SK-N-SH treated with all-trans-retinoic acid at 6 μM for 48 hours (cell line): ENCODE data around the gene ATP6V0B.
A peak's percentile ranks its signal among the peaks of the same experiment; 100 is the strongest.

Experiments
- ATAC-seq: fragments of 200-7000 bp; cut with Tn5 transposase; 3 replicates; pipeline ENCODE4 v1.9.1; 2020; ENCODE audit warnings: mild to moderate bottlenecking, moderate library complexity
- ARNTL ChIP-seq: fragments of 450-650 bp; formaldehyde crosslinking; IDR thresholded peaks from 2 replicates; pipeline ENCODE4 v1.5.0; 2020; ENCODE audit warnings: low read depth, mild to moderate bottlenecking, moderate library complexity, borderline replicate concordance
- BACH2 ChIP-seq: fragments of 250-450 bp; sonication (Bioruptor Pico); IDR thresholded peaks from 2 replicates; pipeline ENCODE4 v1.9.0; 2021; ENCODE audit warnings: mild to moderate bottlenecking, borderline replicate concordance
- CSDC2 ChIP-seq: fragments of 250-450 bp; sonication (Bioruptor Pico); IDR thresholded peaks from 2 replicates; pipeline ENCODE4 v1.5.0; 2020; ENCODE audit warnings: mild to moderate bottlenecking, moderate library complexity
- GLIS3 ChIP-seq: fragments of 250-450 bp; sonication (Bioruptor Pico); IDR thresholded peaks from 2 replicates; pipeline ENCODE4 v1.5.0; 2020; ENCODE audit warnings: mild to moderate bottlenecking, moderate library complexity
- ISL1 ChIP-seq: fragments of 250-450 bp; sonication (Bioruptor Pico); IDR thresholded peaks from 2 replicates; pipeline ENCODE4 v2.1.2; 2022; ENCODE audit warnings: mild to moderate bottlenecking, moderate library complexity
- PPARA ChIP-seq: fragments of 250-450 bp; sonication (Bioruptor Pico); IDR thresholded peaks from 2 replicates; pipeline ENCODE4 v1.5.0; 2020; ENCODE audit warnings: mild to moderate bottlenecking, borderline replicate concordance
- RARB ChIP-seq: fragments of 250-450 bp; sonication (Bioruptor Pico); IDR thresholded peaks from 2 replicates; pipeline ENCODE4 v1.8.0; 2021; ENCODE audit warnings: mild to moderate bottlenecking, moderate library complexity
- SNAI2 ChIP-seq: fragments of 250-450 bp; sonication (Bioruptor Pico); IDR thresholded peaks from 2 replicates; pipeline ENCODE4 v1.5.0; 2020; ENCODE audit warnings: mild to moderate bottlenecking, moderate library complexity
- TCF4 ChIP-seq: fragments of 250-450 bp; sonication (Bioruptor Pico); IDR thresholded peaks from 2 replicates; pipeline ENCODE4 v1.8.0; 2021; ENCODE audit warnings: mild to moderate bottlenecking, moderate library complexity, borderline replicate concordance
- TOX ChIP-seq: fragments of 250-450 bp; sonication (Bioruptor Pico); IDR thresholded peaks from 2 replicates; pipeline ENCODE4 v1.8.0; 2021; ENCODE audit warnings: mild to moderate bottlenecking, moderate library complexity, borderline replicate concordance
- ZC3H10 ChIP-seq: fragments of 250-450 bp; sonication (Bioruptor Pico); IDR thresholded peaks from 2 replicates; pipeline ENCODE4 v1.5.1; 2021; ENCODE audit warnings: mild to moderate bottlenecking, moderate library complexity
- ZFP3 ChIP-seq: fragments of 250-450 bp; sonication (Bioruptor Pico); IDR thresholded peaks from 2 replicates; pipeline ENCODE4 v1.5.0; 2020; ENCODE audit warnings: mild to moderate bottlenecking, moderate library complexity
- ZNF565 ChIP-seq: fragments of 450-650 bp; formaldehyde crosslinking; conservative IDR thresholded peaks from 2 replicates; pipeline ENCODE4 v1.5.0; 2020; ENCODE audit warnings: low read depth, mild to moderate bottlenecking, moderate library complexity
- TF ChIP-seq, protein P1 (sequence below): fragments of 250-450 bp; sonication (Bioruptor Pico); IDR thresholded peaks from 2 replicates; pipeline ENCODE4 v1.5.1; 2021; ENCODE audit warnings: mild to moderate bottlenecking, moderate library complexity
- TF ChIP-seq, protein P2 (sequence below): fragments of 250-450 bp; sonication (Bioruptor Pico); IDR thresholded peaks from 2 replicates; pipeline ENCODE4 v1.8.0; 2021; ENCODE audit warnings: low read depth, mild to moderate bottlenecking, moderate library complexity, borderline replicate concordance
- TF ChIP-seq, protein P3 (sequence below): fragments of 250-450 bp; sonication (Bioruptor Pico); IDR thresholded peaks from 2 replicates; pipeline ENCODE4 v1.5.0; 2020; ENCODE audit warnings: mild to moderate bottlenecking, moderate library complexity
- TF ChIP-seq, protein P4 (sequence below): fragments of 250-450 bp; sonication (Bioruptor Pico); IDR thresholded peaks from 2 replicates; pipeline ENCODE4 v1.5.1; 2020; ENCODE audit warnings: low read depth, mild to moderate bottlenecking, moderate library complexity
- TF ChIP-seq, protein P5 (sequence below): fragments of 250-450 bp; sonication (Bioruptor Pico); IDR thresholded peaks from 2 replicates; pipeline ENCODE4 v1.8.0; 2020; ENCODE audit warnings: mild to moderate bottlenecking, moderate library complexity, borderline replicate concordance

The ATP6V0B gene

DNA sequence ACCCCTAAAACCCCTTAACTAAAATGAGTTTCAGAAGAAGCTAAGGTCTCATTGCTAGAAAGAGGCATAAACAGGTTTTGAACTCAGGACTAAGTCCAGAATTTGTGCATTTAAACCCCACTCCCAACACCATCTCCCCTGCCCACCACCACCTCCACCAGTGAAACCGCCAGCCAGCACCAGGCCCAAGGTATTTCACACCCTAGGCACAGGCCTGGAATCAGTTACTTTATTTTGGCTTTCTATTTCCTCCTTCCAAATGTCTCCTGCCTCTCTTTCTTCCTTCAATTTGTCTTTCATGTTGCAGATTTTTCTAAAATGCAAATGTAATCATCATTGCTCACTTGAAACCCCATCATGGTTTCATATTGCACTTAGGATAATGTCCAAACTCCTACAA, 29.9 kb upstream of the ATP6V0B start:
- no peak for ATAC-seq
- TF ChIP-seq ARNTL: no peak
- no peak for TF ChIP-seq GLIS3 (CRISPR knock-in tag)
- TF ChIP-seq SNAI2 (CRISPR knock-in tag): no peak
- TF ChIP-seq, protein P1, sequence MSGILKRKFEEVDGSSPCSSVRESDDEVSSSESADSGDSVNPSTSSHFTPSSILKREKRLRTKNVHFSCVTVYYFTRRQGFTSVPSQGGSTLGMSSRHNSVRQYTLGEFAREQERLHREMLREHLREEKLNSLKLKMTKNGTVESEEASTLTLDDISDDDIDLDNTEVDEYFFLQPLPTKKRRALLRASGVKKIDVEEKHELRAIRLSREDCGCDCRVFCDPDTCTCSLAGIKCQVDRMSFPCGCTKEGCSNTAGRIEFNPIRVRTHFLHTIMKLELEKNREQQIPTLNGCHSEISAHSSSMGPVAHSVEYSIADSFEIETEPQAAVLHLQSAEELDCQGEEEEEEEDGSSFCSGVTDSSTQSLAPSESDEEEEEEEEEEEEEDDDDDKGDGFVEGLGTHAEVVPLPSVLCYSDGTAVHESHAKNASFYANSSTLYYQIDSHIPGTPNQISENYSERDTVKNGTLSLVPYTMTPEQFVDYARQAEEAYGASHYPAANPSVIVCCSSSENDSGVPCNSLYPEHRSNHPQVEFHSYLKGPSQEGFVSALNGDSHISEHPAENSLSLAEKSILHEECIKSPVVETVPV (CRISPR knock-in tag): no peak
- TF ChIP-seq, protein P2, sequence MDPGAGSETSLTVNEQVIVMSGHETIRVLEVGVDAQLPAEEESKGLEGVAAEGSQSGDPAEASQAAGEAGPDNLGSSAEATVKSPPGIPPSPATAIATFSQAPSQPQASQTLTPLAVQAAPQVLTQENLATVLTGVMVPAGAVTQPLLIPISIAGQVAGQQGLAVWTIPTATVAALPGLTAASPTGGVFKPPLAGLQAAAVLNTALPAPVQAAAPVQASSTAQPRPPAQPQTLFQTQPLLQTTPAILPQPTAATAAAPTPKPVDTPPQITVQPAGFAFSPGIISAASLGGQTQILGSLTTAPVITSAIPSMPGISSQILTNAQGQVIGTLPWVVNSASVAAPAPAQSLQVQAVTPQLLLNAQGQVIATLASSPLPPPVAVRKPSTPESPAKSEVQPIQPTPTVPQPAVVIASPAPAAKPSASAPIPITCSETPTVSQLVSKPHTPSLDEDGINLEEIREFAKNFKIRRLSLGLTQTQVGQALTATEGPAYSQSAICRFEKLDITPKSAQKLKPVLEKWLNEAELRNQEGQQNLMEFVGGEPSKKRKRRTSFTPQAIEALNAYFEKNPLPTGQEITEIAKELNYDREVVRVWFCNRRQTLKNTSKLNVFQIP (CRISPR knock-in tag): no peak
- TF ChIP-seq ZC3H10: no peak
- TF ChIP-seq, protein P3, sequence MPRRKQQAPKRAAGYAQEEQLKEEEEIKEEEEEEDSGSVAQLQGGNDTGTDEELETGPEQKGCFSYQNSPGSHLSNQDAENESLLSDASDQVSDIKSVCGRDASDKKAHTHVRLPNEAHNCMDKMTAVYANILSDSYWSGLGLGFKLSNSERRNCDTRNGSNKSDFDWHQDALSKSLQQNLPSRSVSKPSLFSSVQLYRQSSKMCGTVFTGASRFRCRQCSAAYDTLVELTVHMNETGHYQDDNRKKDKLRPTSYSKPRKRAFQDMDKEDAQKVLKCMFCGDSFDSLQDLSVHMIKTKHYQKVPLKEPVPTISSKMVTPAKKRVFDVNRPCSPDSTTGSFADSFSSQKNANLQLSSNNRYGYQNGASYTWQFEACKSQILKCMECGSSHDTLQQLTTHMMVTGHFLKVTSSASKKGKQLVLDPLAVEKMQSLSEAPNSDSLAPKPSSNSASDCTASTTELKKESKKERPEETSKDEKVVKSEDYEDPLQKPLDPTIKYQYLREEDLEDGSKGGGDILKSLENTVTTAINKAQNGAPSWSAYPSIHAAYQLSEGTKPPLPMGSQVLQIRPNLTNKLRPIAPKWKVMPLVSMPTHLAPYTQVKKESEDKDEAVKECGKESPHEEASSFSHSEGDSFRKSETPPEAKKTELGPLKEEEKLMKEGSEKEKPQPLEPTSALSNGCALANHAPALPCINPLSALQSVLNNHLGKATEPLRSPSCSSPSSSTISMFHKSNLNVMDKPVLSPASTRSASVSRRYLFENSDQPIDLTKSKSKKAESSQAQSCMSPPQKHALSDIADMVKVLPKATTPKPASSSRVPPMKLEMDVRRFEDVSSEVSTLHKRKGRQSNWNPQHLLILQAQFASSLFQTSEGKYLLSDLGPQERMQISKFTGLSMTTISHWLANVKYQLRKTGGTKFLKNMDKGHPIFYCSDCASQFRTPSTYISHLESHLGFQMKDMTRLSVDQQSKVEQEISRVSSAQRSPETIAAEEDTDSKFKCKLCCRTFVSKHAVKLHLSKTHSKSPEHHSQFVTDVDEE: no peak
- no peak for TF ChIP-seq TOX
- no peak for TF ChIP-seq TCF4 (CRISPR knock-in tag)
- no peak for TF ChIP-seq CSDC2

DNA sequence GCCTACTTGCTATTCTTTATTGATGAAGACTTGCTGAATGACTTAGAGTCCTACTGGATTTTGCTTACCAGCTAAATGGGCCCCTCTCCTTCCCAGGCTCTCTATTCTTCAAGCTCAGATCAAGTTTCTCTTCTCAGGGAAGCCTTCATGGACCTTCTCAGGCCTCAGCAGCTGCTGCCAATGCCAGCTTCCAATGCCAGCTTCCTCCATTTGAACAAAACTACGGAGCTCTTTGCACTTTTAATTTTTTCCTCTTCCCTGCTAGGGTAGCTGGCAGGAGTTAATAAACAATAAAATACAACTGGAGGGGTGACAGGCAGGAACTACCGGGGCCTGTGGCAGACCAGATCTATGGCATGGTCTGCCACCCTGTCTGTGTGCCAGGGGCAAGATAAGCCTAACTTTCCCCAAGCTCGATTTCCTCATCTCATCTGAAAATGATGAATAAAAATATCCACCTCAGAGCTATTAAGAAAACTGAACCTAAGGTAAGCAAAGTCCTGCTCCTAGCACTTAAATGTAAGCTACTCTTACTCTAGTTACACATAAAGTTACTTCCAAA, 29.0 kb upstream of the ATP6V0B start:
- no peak; the same call in 2 of the 3 replicates for ATAC-seq
- TF ChIP-seq TCF4 (CRISPR knock-in tag) (no peak), CSDC2 (no peak), RARB (CRISPR knock-in tag) (no peak), ZNF565 (CRISPR knock-in tag) (no peak), BACH2 (CRISPR knock-in tag) (no peak), TOX (no peak), ARNTL (no peak), ZC3H10 (no peak), ISL1 (no peak), PPARA (CRISPR knock-in tag) (no peak)
- TF ChIP-seq, protein P2 (CRISPR knock-in tag): no peak
- TF ChIP-seq, protein P4, sequence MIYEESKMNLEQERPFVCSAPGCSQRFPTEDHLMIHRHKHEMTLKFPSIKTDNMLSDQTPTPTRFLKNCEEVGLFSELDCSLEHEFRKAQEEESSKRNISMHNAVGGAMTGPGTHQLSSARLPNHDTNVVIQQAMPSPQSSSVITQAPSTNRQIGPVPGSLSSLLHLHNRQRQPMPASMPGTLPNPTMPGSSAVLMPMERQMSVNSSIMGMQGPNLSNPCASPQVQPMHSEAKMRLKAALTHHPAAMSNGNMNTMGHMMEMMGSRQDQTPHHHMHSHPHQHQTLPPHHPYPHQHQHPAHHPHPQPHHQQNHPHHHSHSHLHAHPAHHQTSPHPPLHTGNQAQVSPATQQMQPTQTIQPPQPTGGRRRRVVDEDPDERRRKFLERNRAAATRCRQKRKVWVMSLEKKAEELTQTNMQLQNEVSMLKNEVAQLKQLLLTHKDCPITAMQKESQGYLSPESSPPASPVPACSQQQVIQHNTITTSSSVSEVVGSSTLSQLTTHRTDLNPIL (CRISPR knock-in tag): no peak
- TF ChIP-seq, protein P5, sequence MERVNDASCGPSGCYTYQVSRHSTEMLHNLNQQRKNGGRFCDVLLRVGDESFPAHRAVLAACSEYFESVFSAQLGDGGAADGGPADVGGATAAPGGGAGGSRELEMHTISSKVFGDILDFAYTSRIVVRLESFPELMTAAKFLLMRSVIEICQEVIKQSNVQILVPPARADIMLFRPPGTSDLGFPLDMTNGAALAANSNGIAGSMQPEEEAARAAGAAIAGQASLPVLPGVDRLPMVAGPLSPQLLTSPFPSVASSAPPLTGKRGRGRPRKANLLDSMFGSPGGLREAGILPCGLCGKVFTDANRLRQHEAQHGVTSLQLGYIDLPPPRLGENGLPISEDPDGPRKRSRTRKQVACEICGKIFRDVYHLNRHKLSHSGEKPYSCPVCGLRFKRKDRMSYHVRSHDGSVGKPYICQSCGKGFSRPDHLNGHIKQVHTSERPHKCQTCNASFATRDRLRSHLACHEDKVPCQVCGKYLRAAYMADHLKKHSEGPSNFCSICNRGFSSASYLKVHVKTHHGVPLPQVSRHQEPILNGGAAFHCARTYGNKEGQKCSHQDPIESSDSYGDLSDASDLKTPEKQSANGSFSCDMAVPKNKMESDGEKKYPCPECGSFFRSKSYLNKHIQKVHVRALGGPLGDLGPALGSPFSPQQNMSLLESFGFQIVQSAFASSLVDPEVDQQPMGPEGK (CRISPR knock-in tag): no peak
- TF ChIP-seq, all 23 proteins: peak for 0

DNA sequence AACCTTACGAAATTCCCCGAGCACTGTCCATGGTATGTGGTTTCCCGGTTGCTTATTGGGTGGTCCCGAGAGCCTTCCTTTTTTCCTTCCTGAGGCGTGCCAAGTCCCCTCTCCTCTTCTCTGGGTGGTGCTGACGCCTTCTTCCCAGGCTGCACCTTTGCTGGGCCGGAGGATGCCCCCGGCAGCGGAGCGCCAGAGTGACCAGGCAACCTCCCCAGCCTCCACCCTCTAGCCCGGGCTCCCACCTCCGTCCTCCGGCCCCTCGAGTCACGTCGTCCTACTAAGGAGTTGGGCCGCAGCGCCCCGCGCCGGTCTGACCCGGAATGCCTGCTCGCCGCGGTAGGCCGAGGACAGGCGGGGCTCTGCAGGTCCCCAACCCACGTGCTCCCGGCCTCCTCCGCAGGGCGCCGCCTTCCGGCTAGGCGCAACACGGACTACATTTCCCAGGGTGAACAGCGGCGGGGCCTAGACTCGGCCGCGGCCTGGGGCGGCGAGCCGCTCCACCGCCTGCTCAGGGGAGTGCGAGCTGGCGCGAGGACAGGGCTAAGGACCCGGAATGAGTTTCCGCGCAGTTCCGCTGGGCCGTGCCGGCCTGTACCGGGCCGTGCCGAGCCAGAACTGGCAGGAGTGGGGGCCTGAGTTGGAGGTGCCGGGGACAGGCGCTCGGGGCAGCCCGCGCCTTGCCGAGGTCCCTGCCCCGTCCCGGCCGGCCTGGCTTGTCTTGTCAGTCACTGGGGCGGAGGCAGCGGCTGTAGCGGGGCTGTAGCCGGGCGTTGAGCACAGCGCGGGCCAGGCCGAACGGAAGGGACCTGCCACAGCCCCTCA, 28.3 kb upstream of the ATP6V0B start, which contains the start of gene IPO13:
TSS of gene IPO13 (plus strand) at position 715 of the 825 bp plus-strand sequence. CDS start 651 bp downstream, outside the sequence.
- TF ChIP-seq ZFP3 (CRISPR knock-in tag) (peak; percentile 71; the same call in 1 of the 2 replicates), BACH2 (CRISPR knock-in tag) (no peak), ARNTL (no peak)
- ATAC-seq: peak; percentile 97
